Fibroblast of lung (primary cell): Measurements from ENCODE around the gene ZNF577.
A peak's percentile ranks its signal among the peaks of the same experiment; 100 is the strongest.

Experiments used
- CTCF ChIP-seq, 2 donors: IDR thresholded peaks in 1 of 2; conservative IDR thresholded peaks in 1 of 2; 1 replicate in 1 of 2; 2 replicates in 1 of 2; pipeline ENCODE4 v1.5.1; 2011 to 2012; ENCODE audit warnings: low read length in 2 of 2, control low read depth in 1 of 2, inconsistent platforms in 1 of 2, low read depth in 1 of 2, mild to moderate bottlenecking in 1 of 2
- EZH2 ChIP-seq: IDR thresholded peaks from 2 replicates; pipeline ENCODE4 v1.5.1; 2012; ENCODE audit warnings: low read length, control low read depth, mild to moderate bottlenecking; ENCODE audit errors: missing control alignments

- TF ChIP-seq CTCF (conservative IDR thresholded peaks at IDR 0.05 in 1 of 2, IDR thresholded peaks at IDR 0.05 in 1 of 2; ENCODE audit: low read depth in 1 of 2, low read length in 2 of 2) (peak in 1 of 2 donors; percentile 13), EZH2 (no peak)
Measured at GRCh38 chr19:51904331-51905165, 16.8 kb upstream of the ZNF577 start, which contains the start of gene ZNF649.
